Measurements from ENCODE around the gene UCK2. TPM values are rescaled to one million over a fixed set of nuclear protein-coding genes. Genes with fewer than 3 reads are reported as not detected.

The UCK2 gene
- total and polyA plus RNA-seq, 10 of the 15 experiments (the other 5 are each of a cell fraction or from before 2014, with no cell fraction given): 55.3 to 106 (median 84.9) TPM

DNA sequence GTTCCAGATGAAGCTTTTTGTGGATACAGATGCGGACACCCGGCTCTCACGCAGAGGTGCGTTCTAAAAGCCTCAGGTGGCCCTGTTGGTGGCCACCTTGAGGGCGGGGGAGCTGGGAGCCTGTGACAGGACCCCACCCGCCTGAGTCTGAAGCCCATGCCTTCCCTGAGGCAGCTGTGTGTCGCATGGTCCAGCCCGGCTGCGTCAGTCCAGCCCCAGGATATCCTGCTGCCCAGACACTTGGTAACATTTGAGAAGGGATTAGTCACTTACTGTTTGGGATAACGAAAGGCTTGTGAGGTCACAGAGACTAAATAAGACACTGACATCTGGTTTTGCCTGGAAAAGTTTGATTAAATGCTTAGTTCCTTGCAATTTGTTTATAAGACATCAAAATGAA is 68.9 kb downstream of the UCK2 start:
- ATAC-seq (no peak), DNase-seq (ENCODE audit: low read depth, low spot score) (no peak), FAIRE-seq (no peak)
- H3K4me3 ChIP-seq: no peak overlapping the region
- H3K79me2 ChIP-seq (ENCODE audit: control insufficient read depth, insufficient read depth, low read length): no peaks in the 10 kb centered on the region
- ChIA-PET POLR2A (no interaction called here), RAD21 (ENCODE audit: unreplicated experiment) (no interaction called here), SMC1A (ENCODE audit: uncharacterized antibody, unreplicated experiment) (interaction anchor here (2.3 kb wide), 1 partner anchor 12 kb away, joined by 16 read pairs; no protein-coding TSS in a partner anchor), CTCF (interaction anchor here (2.3 kb wide), 1 partner anchor 25 kb away, joined by 8 read pairs; no protein-coding TSS in a partner anchor)
- peaks cover 18 to 34% of the 10 kb centered on the region in 2 experiments for H3K36me3 ChIP-seq (ENCODE audit: control insufficient read depth in 2 of 2, insufficient read depth in 2 of 2, low read length in 1 of 2)
- no peaks in the 10 kb centered on the region for H3K4me1 ChIP-seq (ENCODE audit: control insufficient read depth, insufficient read depth, low read length)
- H2AFZ ChIP-seq (ENCODE audit: control insufficient read depth, low read depth, low read length): no peak overlapping the region
- no peaks in the 10 kb centered on the region for H4K20me1 ChIP-seq (ENCODE audit: control insufficient read depth, insufficient read depth)
- intact Hi-C loops (cut with micrococcal nuclease; ENCODE audit: unreplicated experiment) (no loop called here), in situ Hi-C loops (cut with MboI) (no loop called here)
- BruUV-seq (replicated peaks): no TSS peak
- no peak overlapping the region for H3K4me2 ChIP-seq (ENCODE audit: control insufficient read depth, insufficient read depth)
- no peaks in the 10 kb centered on the region for H3K27me3 ChIP-seq (replicated peaks in 1 of 2; ENCODE audit: control insufficient read depth in 2 of 2, insufficient read depth in 2 of 2, low read length in 1 of 2)
- H3K9me3 ChIP-seq (replicated peaks; ENCODE audit: control insufficient read depth, insufficient read depth, low read length): no peaks in the 10 kb centered on the region
- WGBS (ENCODE audit: insufficient coverage, insufficient replicate concordance, low lambda C conversion rate, missing lambda C conversion rate): 100% methylated on average over 10 of the region's 10 CpGs
- no peak for TF ChIP-seq EP300 (IDR thresholded peaks at IDR 0.05; ENCODE audit: borderline replicate concordance in 1 of 2, control insufficient read depth in 1 of 2, low read depth in 2 of 2, low read length in 2 of 2)
- no peak for TF ChIP-seq SKIL (IDR thresholded peaks at IDR 0.05; ENCODE audit: low read depth, poor library complexity, severe bottlenecking)
- no peak overlapping the region for H3K9ac ChIP-seq (ENCODE audit: control insufficient read depth, insufficient read depth, low read length)
- H3K27ac ChIP-seq (ENCODE audit: control insufficient read depth, insufficient read depth): no peak overlapping the region
